Prostate gland (tissue), 2 donors: ENCODE measurements around the gene LHPP. TPM values are rescaled to one million over a fixed set of nuclear protein-coding genes. Genes with fewer than 3 reads are reported as not detected.

Source experiments
- DNase-seq: peaks from one replicate; pipeline ENCODE4 v3.0.0-alpha.2; 2019; ENCODE audit warnings: low spot score
- H3K27ac ChIP-seq, 2 donors: fragments of 200-600 bp; sonication (generic); 2 replicates each; pipeline ENCODE4 v1.5.1; 2017 to 2019
- H3K27me3 ChIP-seq: fragments of 200-600 bp; sonication (generic); replicated peaks from 2 replicates; pipeline ENCODE4 v1.5.1; 2019; ENCODE audit not compliant: insufficient read depth
- H3K36me3 ChIP-seq, 2 donors: fragments of 200-600 bp; sonication (generic); 1 replicate in 1 of 2; 2 replicates in 1 of 2; pipeline versions ENCODE4 v1.5.1 to v1.8.1; 2017 to 2019
- H3K4me1 ChIP-seq: fragments of 200-600 bp; sonication (generic); replicated peaks from 2 replicates; pipeline ENCODE4 v1.5.1; 2019
- H3K4me3 ChIP-seq, 2 donors: fragments of 200-600 bp; sonication (generic); 2 replicates each; pipeline ENCODE4 v1.5.1; 2017 to 2019
- H3K9me3 ChIP-seq: fragments of 200-600 bp; sonication (generic); 2 replicates; pipeline ENCODE4 v1.5.1; 2017
- CTCF ChIP-seq, 4 experiments: fragments of 200-600 bp in 2 of 4; fragments of 450-650 bp in 2 of 4; sonication (generic) in 2 of 4; IDR thresholded peaks; 1 replicate in 3 of 4; 2 replicates in 1 of 4; pipeline ENCODE4 v1.5.1; 2016 to 2019; ENCODE audit warnings: antibody characterized with exemption in 4 of 4, mild to moderate bottlenecking in 2 of 4, moderate library complexity in 2 of 4
- POLR2A ChIP-seq: fragments of 450-650 bp; IDR thresholded peaks from one replicate; pipeline ENCODE4 v1.6.1; 2016; ENCODE audit warnings: antibody characterized with exemption, mild to moderate bottlenecking
- POLR2AphosphoS5 ChIP-seq: sonication (generic); formaldehyde crosslinking; IDR thresholded peaks from one replicate; pipeline ENCODE4 v1.6.1; 2017; ENCODE audit warnings: antibody characterized with exemption
- WGBS: methylation state at CpG from one replicate; pipeline ENCODE4 v1.1.5; 2018; 5-methylcytosine and 5-hydroxymethylcytosine counted together
- intact Hi-C: fragments of 100-400 bp; cut with DNase I; formaldehyde crosslinking; loops from one replicate; pipeline ENCODE4 v1.14.2; 2022
- total RNA-seq, 2 donors: library from RNA; depleted of rRNA; stranded (reverse); fragments of >200 nt; gene quantifications; one replicate each; pipeline ENCODE4 v1.1.0, GENCODE V29; 2016

The LHPP gene
- total RNA-seq, 2 donors from 2014 or later, result 21.9 to 43.3 TPM

DNA sequence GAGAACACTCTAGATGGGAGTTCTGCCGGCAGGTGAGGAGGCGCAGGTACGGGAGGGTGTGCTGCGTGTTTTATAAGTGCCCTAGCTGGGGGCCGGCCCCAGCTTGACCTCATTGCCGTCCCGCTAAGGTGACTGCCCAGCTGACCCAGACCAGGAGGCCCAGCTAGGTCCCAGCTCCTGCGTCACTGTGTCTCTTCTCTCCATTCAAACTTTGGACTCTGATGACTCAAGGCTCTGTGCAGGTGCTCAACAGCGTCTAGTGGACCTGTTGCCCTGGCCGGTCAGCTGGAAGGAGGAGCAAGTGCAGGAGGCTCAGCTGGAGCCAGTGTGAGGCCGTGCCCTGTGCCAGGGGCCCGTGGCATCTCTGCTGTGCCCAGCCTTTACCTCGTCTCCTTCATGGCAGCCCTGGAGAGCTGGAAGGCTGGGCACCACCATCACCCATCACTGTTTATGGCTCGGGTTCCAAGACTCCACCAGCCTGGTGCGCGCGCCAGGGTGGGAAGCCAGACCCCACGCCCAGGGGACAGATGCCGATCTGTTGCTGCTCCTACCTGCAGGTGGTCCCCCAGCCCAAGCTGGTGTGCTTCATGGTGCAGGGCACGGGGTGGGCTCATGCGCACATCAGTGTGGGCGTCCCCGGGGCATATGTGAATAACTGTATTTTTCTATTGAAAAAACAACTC is 14.6 kb downstream of the LHPP start:
- no peaks in the 10 kb centered on the region for H3K4me1 ChIP-seq
- no peaks in the 10 kb centered on the region for H3K9me3 ChIP-seq
- H3K36me3 ChIP-seq, result no peaks in the 10 kb centered on the region
- intact Hi-C loops, result no loop called here
- no peak overlapping the region for H3K4me3 ChIP-seq
- TF ChIP-seq POLR2A (no peak), POLR2AphosphoS5 (no peak), CTCF (IDR thresholded peaks at IDR 0.05) (no peak)
- no peaks in the 10 kb centered on the region for H3K27me3 ChIP-seq
- no peak overlapping the region for H3K27ac ChIP-seq
- WGBS, result 95% methylated on average over 23 of the region's 23 CpGs
- no peak for DNase-seq

- no peak overlapping the region for H3K27ac ChIP-seq
- no peak overlapping the region for H3K4me3 ChIP-seq
- intact Hi-C loops, result no loop called here
- DNase-seq, result no peak
- no peak for TF ChIP-seq POLR2AphosphoS5
- TF ChIP-seq CTCF (IDR thresholded peaks at IDR 0.05), result no peak
- TF ChIP-seq POLR2A, result no peak
- no peaks in the 10 kb centered on the region for H3K4me1 ChIP-seq
- H3K36me3 ChIP-seq, result no peaks in the 10 kb centered on the region
- no peaks in the 10 kb centered on the region for H3K9me3 ChIP-seq
- H3K27me3 ChIP-seq, result no peaks in the 10 kb centered on the region
- 63% methylated on average over 10 of the region's 11 CpGs for WGBS
Measured at GRCh38 chr10:124477614-124478363, 16.2 kb downstream of the LHPP start.

DNA sequence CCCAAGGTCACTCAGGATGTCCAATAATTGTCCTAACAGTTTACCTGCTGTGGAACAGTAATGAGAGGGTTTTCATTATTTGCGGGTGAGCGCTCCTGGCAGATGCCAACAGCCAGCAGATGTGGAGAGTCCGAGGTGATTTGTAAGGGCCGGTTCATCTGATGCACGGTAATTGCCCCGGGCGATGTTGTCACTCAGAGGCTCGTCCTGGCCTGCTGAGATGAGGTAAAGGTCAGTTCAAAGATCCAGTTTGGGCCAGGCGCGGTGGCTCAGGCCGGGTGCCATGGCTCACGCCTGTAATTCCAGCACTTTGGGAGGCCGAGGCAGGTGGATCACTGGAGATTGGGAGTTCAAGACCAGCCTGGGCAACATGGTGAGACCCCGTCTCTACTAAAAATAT is 16.9 kb downstream of the LHPP start:
- no peak overlapping the region for H3K27ac ChIP-seq
- no peaks in the 10 kb centered on the region for H3K27me3 ChIP-seq
- 90% methylated on average over 14 of the region's 14 CpGs for WGBS
- no peaks in the 10 kb centered on the region for H3K4me1 ChIP-seq
- H3K4me3 ChIP-seq, result no peak overlapping the region
- no peak for TF ChIP-seq POLR2A
- no peak for TF ChIP-seq CTCF (IDR thresholded peaks at IDR 0.05)
- TF ChIP-seq POLR2AphosphoS5, result no peak
- no peaks in the 10 kb centered on the region for H3K36me3 ChIP-seq
- H3K9me3 ChIP-seq, result no peaks in the 10 kb centered on the region
- no peak for DNase-seq
- intact Hi-C loops, result no loop called here

DNA sequence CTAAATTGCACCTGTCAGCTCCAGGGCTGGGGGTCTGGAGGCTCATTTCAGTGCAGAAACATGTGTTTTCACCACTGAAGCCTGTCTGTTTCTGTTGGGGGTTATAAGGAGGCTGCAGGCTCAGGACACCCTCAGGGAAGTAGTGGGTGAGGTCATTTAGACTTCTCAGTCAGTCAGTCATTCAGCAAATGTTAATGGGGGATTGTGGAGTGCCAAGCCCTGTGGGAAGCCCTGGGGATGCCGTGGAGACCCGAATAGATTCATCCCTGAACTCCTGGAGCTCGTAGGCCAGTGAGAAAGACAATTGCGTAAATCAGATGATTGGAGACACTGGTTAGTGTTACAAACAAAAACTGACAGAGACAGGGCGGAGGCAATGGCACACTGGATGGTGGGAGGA is 19.2 kb downstream of the LHPP start:
- no peak for DNase-seq
- Histone ChIP-seq H3K27ac (no peak overlapping the region), H3K4me3 (no peak overlapping the region), H3K9me3 (no peaks in the 10 kb centered on the region), H3K4me1 (no peaks in the 10 kb centered on the region), H3K27me3 (no peaks in the 10 kb centered on the region), H3K36me3 (no peaks in the 10 kb centered on the region)
- intact Hi-C loops, result no loop called here
- whole genome bisulfite sequencing, result 83% methylated on average over 5 of the region's 5 CpGs
- TF ChIP-seq CTCF (IDR thresholded peaks at IDR 0.05) (no peak), POLR2AphosphoS5 (no peak), POLR2A (no peak)

GRCh38 chr10:124481717-124482116 is 20.1 kb downstream of the LHPP start:
- DNase-seq, result no peak
- intact Hi-C loops, result no loop called here
- TF ChIP-seq POLR2AphosphoS5 (no peak), CTCF (IDR thresholded peaks at IDR 0.05) (no peak), POLR2A (no peak)
- H3K27me3 ChIP-seq, result no peaks in the 10 kb centered on the region
- H3K36me3 ChIP-seq, result no peaks in the 10 kb centered on the region
- H3K4me1 ChIP-seq, result no peaks in the 10 kb centered on the region
- no peak overlapping the region for H3K4me3 ChIP-seq
- H3K27ac ChIP-seq, result no peak overlapping the region
- H3K9me3 ChIP-seq, result no peaks in the 10 kb centered on the region
- 93% methylated on average over 6 of the region's 6 CpGs for WGBS
